HCT116 (cell line): ENCODE results near the gene KLF6.
A peak's percentile ranks its signal among the peaks of the same experiment; 100 is the strongest.

Experiments used
- ATF3 ChIP-seq: IDR thresholded peaks from 2 replicates; pipeline ENCODE4 v1.6.1; 2012
- CTCF ChIP-seq, 3 experiments: fragments of 200-600 bp in 1 of 3; sonication (generic) in 1 of 3; IDR thresholded peaks in 2 of 3; conservative IDR thresholded peaks in 1 of 3; 2 replicates each; pipeline ENCODE4 v1.5.1; 2012 to 2017; ENCODE audit warnings: low read depth in 2 of 3, low read length in 2 of 3, antibody characterized with exemption in 1 of 3, borderline replicate concordance in 1 of 3, control low read depth in 1 of 3, mild to moderate bottlenecking in 1 of 3, mixed read lengths in 1 of 3, mixed run types in 1 of 3, moderate library complexity in 1 of 3; ENCODE audit not compliant: insufficient read depth in 1 of 3
- EGR1 ChIP-seq: IDR thresholded peaks from 2 replicates; pipeline ENCODE4 v1.6.1; 2012; ENCODE audit warnings: low read depth
- ELF1 ChIP-seq: IDR thresholded peaks from 2 replicates; pipeline ENCODE4 v1.6.1; 2012; ENCODE audit warnings: low read depth, borderline replicate concordance
- EZH2 ChIP-seq: fragments of 200-600 bp; sonication (generic); IDR thresholded peaks from 2 replicates; pipeline ENCODE4 v1.6.1; 2017; ENCODE audit warnings: antibody characterized with exemption, mixed run types
- MAX ChIP-seq: IDR thresholded peaks from 2 replicates; pipeline ENCODE4 v1.6.1; 2012
- POLR2A ChIP-seq: IDR thresholded peaks from 2 replicates; pipeline ENCODE4 v1.7.0; 2011; ENCODE audit warnings: borderline replicate concordance; ENCODE audit not compliant: insufficient read depth, insufficient read length; ENCODE audit errors: extremely low read depth
- POLR2AphosphoS5 ChIP-seq: IDR thresholded peaks from 2 replicates; pipeline ENCODE4 v1.6.1; 2011; ENCODE audit warnings: mild to moderate bottlenecking, low read depth, low read length, moderate library complexity
- TCF7L2 ChIP-seq: IDR thresholded peaks from 2 replicates; pipeline ENCODE4 v1.7.0; 2011; ENCODE audit warnings: borderline replicate concordance, inconsistent platforms; ENCODE audit not compliant: insufficient read depth, insufficient read length; ENCODE audit errors: extremely low read depth
- ZFX ChIP-seq: fragments of 450-650 bp; IDR thresholded peaks from 2 replicates; pipeline ENCODE4 v1.6.1; 2017

- no peak for TF ChIP-seq CTCF (IDR thresholded peaks at IDR 0.05 in 2 of 3, conservative IDR thresholded peaks at IDR 0.05 in 1 of 3; ENCODE audit: borderline replicate concordance in 1 of 3, insufficient read depth in 1 of 3, low read depth in 2 of 3, low read length in 2 of 3)
- TF ChIP-seq EZH2 = no peak
- no peak for TF ChIP-seq POLR2A
- peak; percentile 87 for TF ChIP-seq TCF7L2
- no peak for TF ChIP-seq MAX
- peak; percentile 62; the same call in 1 of the 2 replicates for TF ChIP-seq POLR2AphosphoS5
- TF ChIP-seq EGR1 = no peak
- no peak for TF ChIP-seq ZFX
- TF ChIP-seq ATF3 = no peak
- no peak for TF ChIP-seq ELF1
Observed at GRCh38 chr10:3783682-3784432, 1.2 kb downstream of the KLF6 start.
